ENCODE results near the gene UBE2F. TPM values are rescaled to one million over a fixed set of nuclear protein-coding genes. Genes with fewer than 3 reads are reported as not detected.

UBE2F gene
- polyA plus RNA-seq, 3 donors = 51.1 to 120 (median 117) TPM

GRCh38 chr2:238038203-238038602 is 71.4 kb downstream of the UBE2F start:
- Mint-ChIP-seq H3K27ac (no peak overlapping the region), H3K4me1 (no peaks in the 10 kb centered on the region), H3K4me3 (no peak overlapping the region), H3K9me3 (peaks cover 0 to 2% (median 0%) of the 10 kb centered on the region in 7 donors), H3K27me3 (ENCODE audit: low read depth in 3 of 3) (no peaks in the 10 kb centered on the region), H3K36me3 (peaks cover 91 to 100% of the 10 kb centered on the region in 2 donors)
- Histone ChIP-seq H3K9ac (ENCODE audit: insufficient read depth, low read length, poor library complexity, severe bottlenecking) (no peak overlapping the region), H3K36me3 (replicated peaks in 1 of 2; ENCODE audit: control insufficient read depth in 1 of 2, insufficient read depth in 2 of 2, low read length in 2 of 2) (peaks cover 87 to 98% of the 10 kb centered on the region in 2 donors), H4K20me1 (ENCODE audit: insufficient read depth, low read length) (no peaks in the 10 kb centered on the region), H3K27ac (ENCODE audit: low read depth in 1 of 2, low read length in 2 of 2) (no peak overlapping the region), H3K27me3 (ENCODE audit: control insufficient read depth in 2 of 2, insufficient read depth in 2 of 2, low read length in 2 of 2) (no peaks in the 10 kb centered on the region), H2AFZ (ENCODE audit: insufficient read depth, low read depth, low read length, poor library complexity, severe bottlenecking) (no peak overlapping the region), H3K79me2 (ENCODE audit: insufficient read depth, low read length) (no peaks in the 10 kb centered on the region), H3K4me1 (ENCODE audit: control insufficient read depth in 1 of 2, insufficient read depth in 2 of 2, low read length in 2 of 2) (no peaks in the 10 kb centered on the region), H3K9me3 (replicated peaks in 1 of 2; ENCODE audit: control insufficient read depth in 1 of 2, insufficient read depth in 1 of 2, low read length in 2 of 2) (no peaks in the 10 kb centered on the region), H3K4me3 (replicated peaks in 1 of 3; ENCODE audit: low read depth in 2 of 3, low read length in 3 of 3) (no peak overlapping the region), H3K4me2 (replicated peaks; ENCODE audit: extremely low read depth, low read length, poor library complexity, severe bottlenecking) (no peak overlapping the region)
- no peak for TF ChIP-seq CTCF (IDR thresholded peaks at IDR 0.05)
- intact Hi-C loops (cut with micrococcal nuclease) = no loop called here
- DNase-seq = no peak
- WGBS (ENCODE audit: insufficient coverage) = 100% methylated on average over 5 of the region's 8 CpGs

- Mint-ChIP-seq H3K9me3 (peaks cover 0 to 2% (median 0%) of the 10 kb centered on the region in 7 donors), H3K27me3 (ENCODE audit: low read depth in 3 of 3) (no peaks in the 10 kb centered on the region), H3K4me3 (no peak overlapping the region), H3K36me3 (peaks cover 91 to 98% of the 10 kb centered on the region in 2 donors), H3K27ac (no peak overlapping the region), H3K4me1 (no peaks in the 10 kb centered on the region)
- Histone ChIP-seq H3K27me3 (ENCODE audit: control insufficient read depth in 2 of 2, insufficient read depth in 2 of 2, low read length in 2 of 2) (no peaks in the 10 kb centered on the region), H4K20me1 (ENCODE audit: insufficient read depth, low read length) (no peaks in the 10 kb centered on the region), H3K27ac (ENCODE audit: low read depth in 1 of 2, low read length in 2 of 2) (no peak overlapping the region), H3K4me1 (ENCODE audit: control insufficient read depth in 1 of 2, insufficient read depth in 2 of 2, low read length in 2 of 2) (no peaks in the 10 kb centered on the region), H3K9ac (ENCODE audit: insufficient read depth, low read length, poor library complexity, severe bottlenecking) (no peak overlapping the region), H3K4me3 (replicated peaks in 1 of 3; ENCODE audit: low read depth in 2 of 3, low read length in 3 of 3) (no peak overlapping the region), H3K79me2 (ENCODE audit: insufficient read depth, low read length) (no peaks in the 10 kb centered on the region), H3K9me3 (replicated peaks in 1 of 2; ENCODE audit: control insufficient read depth in 1 of 2, insufficient read depth in 1 of 2, low read length in 2 of 2) (no peaks in the 10 kb centered on the region), H3K4me2 (replicated peaks; ENCODE audit: extremely low read depth, low read length, poor library complexity, severe bottlenecking) (no peak overlapping the region), H3K36me3 (replicated peaks in 1 of 2; ENCODE audit: control insufficient read depth in 1 of 2, insufficient read depth in 2 of 2, low read length in 2 of 2) (peaks cover 92 to 98% of the 10 kb centered on the region in 2 donors), H2AFZ (ENCODE audit: insufficient read depth, low read depth, low read length, poor library complexity, severe bottlenecking) (no peak overlapping the region)
- no peak for TF ChIP-seq CTCF (IDR thresholded peaks at IDR 0.05)
- intact Hi-C loops (cut with micrococcal nuclease) = no loop called here
- 64% methylated on average over 3 of the region's 6 CpGs for WGBS (ENCODE audit: insufficient coverage)
- DNase-seq = no peak
Observed at GRCh38 chr2:238039151-238039550, 72.3 kb downstream of the UBE2F start.
